GM12874 (cell line): ENCODE data around the gene MDH2.

Experiments
- CTCF ChIP-seq: IDR thresholded peaks from 2 replicates; pipeline ENCODE4 v1.5.1; 2011; ENCODE audit warnings: low read depth, mild to moderate bottlenecking, control low read depth, low read length, moderate library complexity; ENCODE audit not compliant: insufficient read depth

MDH2 gene

GRCh38 chr7:76072243-76073148 is 24.6 kb downstream of the MDH2 start:
- no peak for TF ChIP-seq CTCF

- TF ChIP-seq CTCF, result no peak
These were observed 25.6 kb downstream of the MDH2 start for GRCh38 chr7:76073335-76073990.

- TF ChIP-seq CTCF, result no peak
These were observed 26.5 kb downstream of the MDH2 start for GRCh38 chr7:76074306-76074971.

GRCh38 chr7:76074972-76075370 is 27.1 kb downstream of the MDH2 start:
- TF ChIP-seq CTCF, result no peak

GRCh38 chr7:76076995-76077394 is 29.1 kb downstream of the MDH2 start:
- no peak for TF ChIP-seq CTCF

GRCh38 chr7:76077435-76077834 is 29.5 kb downstream of the MDH2 start:
- TF ChIP-seq CTCF, result no peak

- TF ChIP-seq CTCF, result no peak
These were observed 32.3 kb downstream of the MDH2 start for GRCh38 chr7:76080204-76080603.
